Trophoblast cell (in vitro differentiated cells and primary cell): ENCODE results near the gene IVL.

Experiments
- DNase-seq, 2 donors: peaks; one replicate each; pipeline ENCODE4 v3.0.0-alpha.2; 2016
- H2AFZ ChIP-seq: 2 replicates; pipeline ENCODE4 v1.6.1; 2013; ENCODE audit warnings: low read length, moderate library complexity, mild to moderate bottlenecking; ENCODE audit not compliant: insufficient read depth, poor library complexity
- H2AK5ac ChIP-seq: 2 replicates; pipeline ENCODE4 v1.6.1; 2013; ENCODE audit warnings: mild to moderate bottlenecking, low read length
- H2BK120ac ChIP-seq: 2 replicates; pipeline ENCODE4 v1.6.1; 2013; ENCODE audit warnings: low read length, mild to moderate bottlenecking, moderate library complexity; ENCODE audit not compliant: insufficient read depth, poor library complexity
- H2BK12ac ChIP-seq: 2 replicates; pipeline ENCODE4 v1.6.1; 2013; ENCODE audit warnings: mild to moderate bottlenecking, low read length, moderate library complexity
- H2BK5ac ChIP-seq: 2 replicates; pipeline ENCODE4 v1.6.1; 2013; ENCODE audit warnings: low read length, low read depth, moderate library complexity, mild to moderate bottlenecking; ENCODE audit not compliant: poor library complexity
- H3K14ac ChIP-seq: 2 replicates; pipeline ENCODE4 v1.6.1; 2013; ENCODE audit warnings: mild to moderate bottlenecking, low read length
- H3K18ac ChIP-seq: 2 replicates; pipeline ENCODE4 v1.6.1; 2013; ENCODE audit warnings: mild to moderate bottlenecking, low read length
- H3K23ac ChIP-seq: 2 replicates; pipeline ENCODE4 v1.6.1; 2013; ENCODE audit warnings: low read length
- H3K27ac ChIP-seq: 2 replicates; pipeline ENCODE4 v1.5.1; 2013; ENCODE audit warnings: low read depth, mild to moderate bottlenecking, inconsistent platforms, low read length, moderate library complexity
- H3K27me3 ChIP-seq: 2 replicates; pipeline ENCODE4 v1.6.1; 2013; ENCODE audit warnings: inconsistent platforms, mild to moderate bottlenecking, low read length, moderate library complexity; ENCODE audit not compliant: insufficient read depth
- H3K36me3 ChIP-seq, 2 experiments: 1 replicate in 1 of 2; 2 replicates in 1 of 2; pipeline ENCODE4 v1.6.1; 2013; ENCODE audit warnings: low read length in 2 of 2, mild to moderate bottlenecking in 2 of 2, moderate library complexity in 1 of 2; ENCODE audit not compliant: insufficient read depth in 2 of 2, control insufficient read depth in 1 of 2
- H3K4ac ChIP-seq: 2 replicates; pipeline ENCODE4 v1.6.1; 2013; ENCODE audit warnings: low read depth, mild to moderate bottlenecking, low read length, moderate library complexity
- H3K4me1 ChIP-seq, 2 experiments: 1 replicate in 1 of 2; 2 replicates in 1 of 2; pipeline ENCODE4 v1.6.1; 2013; ENCODE audit warnings: low read length in 2 of 2, mild to moderate bottlenecking in 2 of 2, moderate library complexity in 1 of 2; ENCODE audit not compliant: insufficient read depth in 2 of 2, control insufficient read depth in 1 of 2
- H3K4me2 ChIP-seq: 2 replicates; pipeline ENCODE4 v1.6.1; 2013; ENCODE audit warnings: inconsistent platforms, mild to moderate bottlenecking, low read length, moderate library complexity
- H3K4me3 ChIP-seq: 2 replicates; pipeline ENCODE4 v1.5.1; 2013; ENCODE audit warnings: mild to moderate bottlenecking, low read depth, low read length, inconsistent platforms
- H3K79me1 ChIP-seq: one replicate; pipeline ENCODE4 v1.6.1; 2013; ENCODE audit warnings: low read length
- H3K79me2 ChIP-seq: 2 replicates; pipeline ENCODE4 v1.6.1; 2013; ENCODE audit warnings: low read length, mild to moderate bottlenecking; ENCODE audit not compliant: control insufficient read depth, insufficient read depth, poor library complexity
- H3K9ac ChIP-seq: 2 replicates; pipeline ENCODE4 v1.6.1; 2013; ENCODE audit warnings: mild to moderate bottlenecking, low read length
- H3K9me3 ChIP-seq: 2 replicates; pipeline ENCODE4 v1.6.1; 2013; ENCODE audit warnings: low read depth, mild to moderate bottlenecking, control low read depth, inconsistent platforms, low read length; ENCODE audit not compliant: insufficient read depth
- H4K12ac ChIP-seq: 2 replicates; pipeline ENCODE4 v1.6.1; 2013; ENCODE audit warnings: low read depth, mild to moderate bottlenecking, low read length, moderate library complexity
- H4K8ac ChIP-seq: 2 replicates; pipeline ENCODE4 v1.6.1; 2013; ENCODE audit warnings: low read depth, mild to moderate bottlenecking, low read length, moderate library complexity
- H4K91ac ChIP-seq: one replicate; pipeline ENCODE4 v1.6.1; 2013; ENCODE audit warnings: low read depth, mild to moderate bottlenecking, low read length, moderate library complexity
- WGBS: extraction: QIAGEN DNeasy Blood & Tissue Kit; methylation state at CpG from one replicate; pipeline ENCODE4 v1.1.7; 2013; ENCODE audit warnings: missing lambda C conversion rate; ENCODE audit not compliant: insufficient read length, insufficient coverage; ENCODE audit errors: extremely low coverage; 5-methylcytosine and 5-hydroxymethylcytosine counted together

The IVL gene

DNA sequence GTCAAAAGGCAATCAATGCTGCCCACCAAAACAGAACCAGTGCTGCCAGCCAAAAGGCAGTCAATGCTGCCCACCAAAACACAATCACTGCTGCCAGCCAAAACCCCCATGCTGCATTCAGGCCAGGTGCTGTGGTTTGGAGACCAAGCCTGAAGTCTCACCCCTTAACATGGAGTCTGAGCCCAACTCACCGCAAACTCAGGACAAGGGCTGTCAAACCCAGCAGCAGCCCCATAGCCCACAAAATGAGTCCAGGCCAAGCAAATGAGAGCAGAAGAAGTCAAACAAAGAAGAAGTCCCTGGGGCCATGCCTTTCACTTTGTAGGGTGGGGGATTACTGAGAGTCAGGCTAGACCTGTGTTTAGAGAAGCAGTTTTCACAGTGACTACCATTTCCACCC, 23.8 kb upstream of the IVL start:
- Histone ChIP-seq H3K18ac (no peak overlapping the region), H3K27ac (no peak overlapping the region), H3K27me3 (no peaks in the 10 kb centered on the region), H4K91ac (no peak overlapping the region), H3K79me2 (no peaks in the 10 kb centered on the region), H3K4ac (no peak overlapping the region), H2BK12ac (no peak overlapping the region), H3K4me2 (no peak overlapping the region), H3K9me3 (peaks cover 8% of the 10 kb centered on the region), H4K8ac (no peak overlapping the region), H3K23ac (no peak overlapping the region), H3K4me3 (no peak overlapping the region), H2BK120ac (no peak overlapping the region), H3K14ac (no peak overlapping the region), H3K79me1 (no peaks in the 10 kb centered on the region), H2AK5ac (no peak overlapping the region), H3K36me3 (no peaks in the 10 kb centered on the region), H4K12ac (no peak overlapping the region), H2BK5ac (no peak overlapping the region), H3K4me1 (no peaks in the 10 kb centered on the region), H3K9ac (no peak overlapping the region), H2AFZ (no peak overlapping the region)
- WGBS = no CpG with 5 or more reads among the region's 1 CpG
- DNase-seq = no peak

DNA sequence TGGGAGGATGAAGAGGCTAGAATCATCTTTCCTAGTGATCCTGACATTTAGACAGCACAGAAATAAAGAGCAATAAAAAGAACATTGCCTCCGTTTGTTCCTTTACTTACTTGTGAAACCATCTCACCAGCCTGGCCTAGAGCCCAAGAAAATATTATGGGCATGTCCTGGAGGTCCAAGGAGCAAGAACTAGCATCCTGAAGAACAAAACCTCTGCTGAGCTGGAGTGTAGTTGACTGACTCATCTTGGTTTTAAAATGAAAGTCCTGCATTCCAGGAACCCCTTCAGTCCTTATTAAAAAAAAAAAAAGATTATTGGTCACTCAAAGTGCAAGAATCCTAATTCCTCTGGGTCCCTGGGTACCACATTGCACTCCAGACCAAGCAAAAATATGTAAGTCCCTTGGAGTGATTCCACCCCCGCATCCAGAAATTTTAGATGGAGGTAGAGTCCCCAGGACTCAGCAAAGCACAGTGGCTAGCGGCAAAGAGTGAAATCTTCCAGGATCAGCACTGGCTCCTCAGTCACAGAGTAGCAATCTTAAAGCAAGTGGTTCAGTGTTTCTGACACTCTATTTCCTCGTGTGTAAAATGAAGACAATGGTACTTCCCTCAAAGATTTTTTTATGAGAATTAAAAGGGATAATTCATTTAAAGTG, 23.3 kb upstream of the IVL start:
- Histone ChIP-seq H4K12ac (no peak overlapping the region), H3K27me3 (no peaks in the 10 kb centered on the region), H3K4ac (no peak overlapping the region), H4K91ac (no peak overlapping the region), H3K14ac (no peak overlapping the region), H3K4me3 (no peak overlapping the region), H3K4me2 (no peak overlapping the region), H3K18ac (no peak overlapping the region), H3K4me1 (no peaks in the 10 kb centered on the region), H3K9ac (no peak overlapping the region), H3K79me2 (no peaks in the 10 kb centered on the region), H2BK120ac (no peak overlapping the region), H2AFZ (no peak overlapping the region), H3K23ac (no peak overlapping the region), H4K8ac (no peak overlapping the region), H3K36me3 (no peaks in the 10 kb centered on the region), H2BK12ac (no peak overlapping the region), H3K79me1 (no peaks in the 10 kb centered on the region), H3K27ac (no peak overlapping the region), H2AK5ac (no peak overlapping the region), H2BK5ac (no peak overlapping the region), H3K9me3 (peaks cover 5% of the 10 kb centered on the region)
- no peak for DNase-seq
- no CpG with 5 or more reads among the region's 4 CpGs for WGBS

DNA sequence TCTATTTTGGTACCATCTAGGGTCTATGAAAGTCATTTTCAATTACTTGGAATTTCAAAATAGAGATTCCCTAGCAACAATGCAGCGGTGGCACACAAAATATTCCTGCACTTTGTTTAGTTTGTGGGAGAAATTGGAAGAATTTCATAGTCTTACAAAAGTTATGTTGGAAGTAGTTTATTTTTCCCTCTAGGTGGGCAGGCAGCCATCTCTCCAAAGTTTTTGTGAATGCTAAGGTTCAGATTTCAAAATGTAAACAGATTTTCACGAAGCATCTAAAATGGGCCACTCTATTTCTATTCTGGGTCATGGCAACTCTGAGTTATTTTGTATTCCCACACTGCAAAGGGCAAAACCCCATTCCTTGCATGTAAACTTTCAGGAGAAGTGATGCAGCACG, 22.3 kb upstream of the IVL start:
- Histone ChIP-seq H3K27ac (no peak overlapping the region), H2BK12ac (no peak overlapping the region), H4K12ac (no peak overlapping the region), H3K4me2 (no peak overlapping the region), H3K36me3 (no peaks in the 10 kb centered on the region), H2AFZ (no peak overlapping the region), H2BK120ac (no peak overlapping the region), H3K4ac (no peak overlapping the region), H2AK5ac (no peak overlapping the region), H3K14ac (no peak overlapping the region), H3K23ac (no peak overlapping the region), H3K4me3 (no peak overlapping the region), H4K8ac (no peak overlapping the region), H3K79me2 (no peaks in the 10 kb centered on the region), H3K27me3 (no peaks in the 10 kb centered on the region), H3K18ac (no peak overlapping the region), H3K4me1 (no peaks in the 10 kb centered on the region), H4K91ac (no peak overlapping the region), H3K79me1 (no peaks in the 10 kb centered on the region), H3K9me3 (peaks cover 5% of the 10 kb centered on the region), H2BK5ac (no peak overlapping the region), H3K9ac (no peak overlapping the region)
- WGBS = no CpG with 5 or more reads among the region's 3 CpGs
- DNase-seq = no peak

DNA sequence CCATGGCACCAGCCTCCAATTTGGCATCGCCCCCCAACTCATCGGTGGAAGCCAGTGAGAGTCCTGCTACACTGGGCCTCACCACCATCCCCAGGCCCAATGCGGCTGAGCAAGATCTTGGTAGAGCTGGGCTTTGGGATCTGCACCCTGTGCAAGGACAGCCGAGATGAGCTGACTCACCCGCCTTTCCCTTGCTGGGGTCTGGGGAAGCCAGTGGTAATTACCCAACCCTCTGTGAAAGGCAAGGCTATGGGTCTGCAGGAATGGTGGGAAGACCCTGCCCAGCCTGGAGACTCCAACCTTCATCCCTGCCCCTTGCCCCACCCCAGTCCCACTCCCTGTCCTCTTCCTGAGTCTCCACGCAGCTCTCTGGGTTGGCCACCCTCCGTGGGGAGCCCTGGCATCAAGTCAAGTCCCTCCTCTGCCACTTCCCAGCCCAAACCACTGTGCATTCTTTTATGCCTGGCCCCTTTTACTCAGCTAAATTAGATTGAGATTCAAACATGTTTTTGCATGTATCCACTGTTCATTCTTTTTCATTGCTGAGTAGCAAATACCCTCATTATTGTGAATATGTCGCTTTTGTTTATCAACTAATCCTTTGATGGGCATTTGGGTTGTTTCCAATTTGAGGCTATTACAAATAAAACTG, 21.5 kb upstream of the IVL start:
- H3K9ac ChIP-seq = no peak overlapping the region
- H3K4ac ChIP-seq = no peak overlapping the region
- H3K4me2 ChIP-seq = no peak overlapping the region
- no peak overlapping the region for H4K8ac ChIP-seq
- DNase-seq = no peak
- H2BK5ac ChIP-seq = no peak overlapping the region
- no peaks in the 10 kb centered on the region for H3K36me3 ChIP-seq
- no peaks in the 10 kb centered on the region for H3K4me1 ChIP-seq
- no peak overlapping the region for H2BK120ac ChIP-seq
- no peak overlapping the region for H3K4me3 ChIP-seq
- H3K27ac ChIP-seq = no peak overlapping the region
- H4K91ac ChIP-seq = no peak overlapping the region
- H3K23ac ChIP-seq = no peak overlapping the region
- H3K79me1 ChIP-seq = no peaks in the 10 kb centered on the region
- no peak overlapping the region for H2BK12ac ChIP-seq
- H3K14ac ChIP-seq = no peak overlapping the region
- H3K27me3 ChIP-seq = no peaks in the 10 kb centered on the region
- H2AK5ac ChIP-seq = no peak overlapping the region
- no peak overlapping the region for H2AFZ ChIP-seq
- whole genome bisulfite sequencing = no CpG with 5 or more reads among the region's 8 CpGs
- peaks cover 5% of the 10 kb centered on the region for H3K9me3 ChIP-seq
- H4K12ac ChIP-seq = no peak overlapping the region
- no peak overlapping the region for H3K18ac ChIP-seq
- no peaks in the 10 kb centered on the region for H3K79me2 ChIP-seq
